ENCODE data around the gene CRKL. TPM values are rescaled to one million over a fixed set of nuclear protein-coding genes. Genes with fewer than 3 reads are reported as not detected.

The CRKL gene
- total RNA-seq, 1 experiment from 2014 or later = 82.7 TPM

DNA sequence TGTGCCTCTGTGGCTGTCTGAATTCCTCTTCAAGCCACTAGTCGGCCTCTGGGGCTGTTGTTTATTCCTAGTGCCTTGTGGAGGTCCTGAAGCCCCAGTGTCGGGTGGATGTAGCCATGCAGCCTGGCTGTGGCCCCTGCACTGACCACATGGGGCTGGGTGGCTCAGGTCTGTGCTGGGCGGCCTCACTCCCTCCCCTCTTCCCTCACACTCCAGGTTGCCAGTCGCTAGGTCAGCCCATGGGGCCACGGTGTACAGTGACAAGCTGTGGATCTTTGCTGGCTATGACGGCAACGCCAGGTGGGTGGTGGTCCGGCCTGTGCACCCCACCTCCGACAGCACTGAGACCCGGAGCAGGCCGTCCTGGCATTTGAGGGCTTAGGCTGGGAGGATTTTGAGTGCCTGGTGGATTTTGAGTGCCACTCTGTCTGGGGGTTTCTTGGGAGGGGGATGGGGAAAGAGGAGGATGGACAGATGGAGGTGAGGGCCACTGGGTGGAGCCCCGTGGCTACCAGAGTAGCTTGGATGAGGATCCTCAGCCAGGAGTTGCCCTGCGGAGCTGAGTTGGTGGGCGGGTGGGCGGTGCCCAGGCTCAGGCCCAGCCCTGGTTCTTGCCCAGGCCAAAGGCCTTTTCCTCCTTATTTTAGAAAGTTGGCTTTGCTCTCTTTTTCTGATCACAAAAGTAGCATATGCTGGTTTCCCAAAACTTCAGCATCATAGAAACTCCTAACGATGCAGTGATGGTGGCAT lies 71.5 kb downstream of the CRKL start:
- no peaks in the 10 kb centered on the region for H3K9me3 Mint-ChIP-seq (ENCODE audit: unreplicated experiment)

DNA sequence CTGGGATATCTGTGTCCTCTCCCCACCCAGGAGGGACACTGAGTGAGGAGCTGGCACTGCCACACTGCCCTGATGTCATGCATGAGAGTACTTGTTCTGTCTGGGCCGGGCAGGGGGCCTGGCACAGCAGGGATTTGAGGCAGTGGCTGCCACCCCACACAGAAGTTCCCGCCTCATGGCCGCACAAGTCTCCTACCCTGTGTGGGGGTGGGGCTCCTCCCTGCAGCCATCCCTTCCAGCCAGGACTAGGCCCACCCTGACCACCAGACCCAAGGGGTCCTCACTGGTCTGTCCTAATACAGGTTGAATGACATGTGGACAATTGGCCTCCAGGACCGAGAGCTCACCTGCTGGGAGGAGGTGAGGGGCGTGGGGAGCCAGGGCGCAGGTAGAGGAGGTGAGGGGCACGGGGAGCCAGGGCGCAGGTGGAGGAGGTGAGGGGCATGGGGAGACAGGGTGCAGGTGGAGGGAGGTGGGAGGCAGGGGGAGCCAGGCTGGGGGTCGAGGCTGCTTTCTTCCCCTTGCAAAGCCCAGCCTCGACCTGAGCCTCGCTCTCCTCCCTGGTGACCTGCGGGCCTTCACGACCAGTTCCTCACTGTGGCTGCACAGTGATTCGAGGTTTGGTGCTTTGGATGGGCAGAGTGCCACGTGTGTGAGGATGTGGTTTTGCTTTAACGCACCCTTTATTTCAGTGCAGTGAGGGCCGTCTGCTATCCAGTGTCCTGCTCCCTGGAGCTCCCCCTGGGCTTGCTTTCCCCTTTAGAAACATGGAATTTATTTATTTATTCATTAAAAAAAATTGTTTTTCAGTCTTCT lies 72.3 kb downstream of the CRKL start:
- CTCF ChIA-PET = interaction anchor here (1.2 to 1.5 kb wide), 2 partner anchors 73 to 104 kb away, joined by 3 read pairs; partner anchors contain the start of gene CRKL
- H3K36me3 Mint-ChIP-seq (ENCODE audit: insufficient read depth, unreplicated experiment) = peaks cover 11% of the 10 kb centered on the region
- H3K4me1 ChIP-seq = no peaks in the 10 kb centered on the region
- H3K27ac Mint-ChIP-seq (ENCODE audit: unreplicated experiment) = no peak overlapping the region
- no peaks in the 10 kb centered on the region for H3K27me3 Mint-ChIP-seq (ENCODE audit: insufficient read depth, unreplicated experiment)
- no peak for DNase-seq
- no peaks in the 10 kb centered on the region for H3K9me3 ChIP-seq
- H3K27me3 ChIP-seq (replicated peaks; ENCODE audit: control insufficient read depth, insufficient read depth, low read length) = no peaks in the 10 kb centered on the region
- no peaks in the 10 kb centered on the region for H3K9me3 Mint-ChIP-seq (ENCODE audit: unreplicated experiment)
- H3K4me3 Mint-ChIP-seq (ENCODE audit: unreplicated experiment) = no peak overlapping the region
- H3K4me3 ChIP-seq (ENCODE audit: low read depth, low read length) = no peak overlapping the region
- no peaks in the 10 kb centered on the region for H3K4me1 Mint-ChIP-seq (ENCODE audit: low read depth, unreplicated experiment)
- POLR2A ChIA-PET = no interaction called here
- BruUV-seq (replicated peaks) = no TSS peak
- intact Hi-C loops (cut with micrococcal nuclease; ENCODE audit: unreplicated experiment) = no loop called here
- TF ChIP-seq, protein P1, sequence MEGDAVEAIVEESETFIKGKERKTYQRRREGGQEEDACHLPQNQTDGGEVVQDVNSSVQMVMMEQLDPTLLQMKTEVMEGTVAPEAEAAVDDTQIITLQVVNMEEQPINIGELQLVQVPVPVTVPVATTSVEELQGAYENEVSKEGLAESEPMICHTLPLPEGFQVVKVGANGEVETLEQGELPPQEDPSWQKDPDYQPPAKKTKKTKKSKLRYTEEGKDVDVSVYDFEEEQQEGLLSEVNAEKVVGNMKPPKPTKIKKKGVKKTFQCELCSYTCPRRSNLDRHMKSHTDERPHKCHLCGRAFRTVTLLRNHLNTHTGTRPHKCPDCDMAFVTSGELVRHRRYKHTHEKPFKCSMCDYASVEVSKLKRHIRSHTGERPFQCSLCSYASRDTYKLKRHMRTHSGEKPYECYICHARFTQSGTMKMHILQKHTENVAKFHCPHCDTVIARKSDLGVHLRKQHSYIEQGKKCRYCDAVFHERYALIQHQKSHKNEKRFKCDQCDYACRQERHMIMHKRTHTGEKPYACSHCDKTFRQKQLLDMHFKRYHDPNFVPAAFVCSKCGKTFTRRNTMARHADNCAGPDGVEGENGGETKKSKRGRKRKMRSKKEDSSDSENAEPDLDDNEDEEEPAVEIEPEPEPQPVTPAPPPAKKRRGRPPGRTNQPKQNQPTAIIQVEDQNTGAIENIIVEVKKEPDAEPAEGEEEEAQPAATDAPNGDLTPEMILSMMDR (IDR thresholded peaks at IDR 0.05; ENCODE audit: insufficient read depth in 1 of 2, low read depth in 1 of 2, low read length in 1 of 2, severe bottlenecking in 1 of 2, unreplicated experiment in 1 of 2) = no peak
- H3K36me3 ChIP-seq (ENCODE audit: control insufficient read depth, insufficient read depth, low read length) = no peaks in the 10 kb centered on the region; the same call in 1 of the 2 replicates

More for the DNA sequence above, 71.5 kb downstream of the CRKL start:
- H3K4me3 Mint-ChIP-seq (ENCODE audit: unreplicated experiment) = no peak overlapping the region
- intact Hi-C loops (cut with micrococcal nuclease; ENCODE audit: unreplicated experiment) = no loop called here
- H3K4me1 ChIP-seq = no peaks in the 10 kb centered on the region
- no peaks in the 10 kb centered on the region for H3K4me1 Mint-ChIP-seq (ENCODE audit: low read depth, unreplicated experiment)
- DNase-seq = no peak
- no peak overlapping the region for H3K4me3 ChIP-seq (ENCODE audit: low read depth, low read length)
- POLR2A ChIA-PET = no interaction called here
- H3K36me3 ChIP-seq (ENCODE audit: control insufficient read depth, insufficient read depth, low read length) = no peaks in the 10 kb centered on the region; the same call in 1 of the 2 replicates
- CTCF ChIA-PET = no interaction called here
- no peaks in the 10 kb centered on the region for H3K27me3 ChIP-seq (replicated peaks; ENCODE audit: control insufficient read depth, insufficient read depth, low read length)
- H3K36me3 Mint-ChIP-seq (ENCODE audit: insufficient read depth, unreplicated experiment) = peaks cover 9% of the 10 kb centered on the region
- H3K9me3 ChIP-seq = no peaks in the 10 kb centered on the region
- H3K27ac Mint-ChIP-seq (ENCODE audit: unreplicated experiment) = no peak overlapping the region
- BruUV-seq (replicated peaks) = no TSS peak
- no peaks in the 10 kb centered on the region for H3K27me3 Mint-ChIP-seq (ENCODE audit: insufficient read depth, unreplicated experiment)
- TF ChIP-seq, protein P1 (IDR thresholded peaks at IDR 0.05; ENCODE audit: insufficient read depth in 1 of 2, low read depth in 1 of 2, low read length in 1 of 2, severe bottlenecking in 1 of 2, unreplicated experiment in 1 of 2) = no peak
